Cardiac fibroblast (primary cell): Measurements from ENCODE around the gene ARSG.

Experiments
- DNase-seq, 2 donors: peaks; one replicate each; pipeline versions ENCODE4 v3.0.0 to v3.0.0-alpha.2; 2010; ENCODE audit warnings: low read depth in 2 of 2
- H3K4me3 ChIP-seq, 2 donors: replicated peaks in 1 of 2; 1 replicate in 1 of 2; 2 replicates in 1 of 2; pipeline ENCODE4 v1.5.1; 2011; ENCODE audit warnings: low read depth in 2 of 2, low read length in 2 of 2, mild to moderate bottlenecking in 2 of 2, moderate library complexity in 1 of 2
- CTCF ChIP-seq: IDR thresholded peaks from one replicate; pipeline ENCODE4 v1.5.1; 2011; ENCODE audit warnings: low read depth, mild to moderate bottlenecking, low read length, inconsistent platforms

ARSG gene

GRCh38 chr17:68384471-68384870 is 93.2 kb downstream of the ARSG start:
- no peak overlapping the region for H3K4me3 ChIP-seq
- DNase-seq = peak in 1 of 2 donors; percentile 46
- no peak for TF ChIP-seq CTCF

- H3K4me3 ChIP-seq = no peak overlapping the region
- DNase-seq = no peak
- no peak for TF ChIP-seq CTCF
These were observed 93.6 kb downstream of the ARSG start for GRCh38 chr17:68384941-68385340.

GRCh38 chr17:68385490-68386215 is 94.4 kb downstream of the ARSG start:
- no peak for TF ChIP-seq CTCF
- no peak overlapping the region for H3K4me3 ChIP-seq
- DNase-seq = no peak

GRCh38 chr17:68387435-68388218 is 96.3 kb downstream of the ARSG start:
- DNase-seq = no peak
- no peak for TF ChIP-seq CTCF

GRCh38 chr17:68389041-68389440 is 97.7 kb downstream of the ARSG start:
- no peak for DNase-seq
- no peak for TF ChIP-seq CTCF
- H3K4me3 ChIP-seq = no peak overlapping the region

More at GRCh38 chr17:68387435-68388218, 96.3 kb downstream of the ARSG start:
- no peak overlapping the region for H3K4me3 ChIP-seq

- no peak for DNase-seq
- TF ChIP-seq CTCF = no peak
- no peak overlapping the region for H3K4me3 ChIP-seq
These were observed 99.7 kb downstream of the ARSG start for GRCh38 chr17:68390888-68391545.
